ENCODE results near the gene SULT1C4.

DNA sequence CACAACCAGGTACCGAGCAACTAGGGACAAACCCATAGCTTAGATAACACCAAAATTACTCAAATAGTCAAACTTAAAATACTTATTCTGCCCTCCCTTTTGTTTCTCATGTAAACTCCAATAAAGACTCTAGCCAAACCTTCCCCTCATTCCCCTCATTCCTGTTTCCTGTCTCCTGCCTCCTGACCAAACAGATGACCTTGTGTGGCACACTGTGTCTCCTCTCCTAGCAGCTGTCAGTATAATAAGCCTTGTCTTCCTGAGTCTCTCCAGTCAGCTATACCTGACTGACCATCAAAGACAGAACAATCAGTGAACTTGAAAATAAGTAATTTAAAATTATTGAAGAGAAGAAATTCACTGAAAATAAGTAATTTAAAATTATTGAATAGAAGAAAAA, 14.3 kb downstream of the SULT1C4 start:
- TF ChIP-seq, protein P1, sequence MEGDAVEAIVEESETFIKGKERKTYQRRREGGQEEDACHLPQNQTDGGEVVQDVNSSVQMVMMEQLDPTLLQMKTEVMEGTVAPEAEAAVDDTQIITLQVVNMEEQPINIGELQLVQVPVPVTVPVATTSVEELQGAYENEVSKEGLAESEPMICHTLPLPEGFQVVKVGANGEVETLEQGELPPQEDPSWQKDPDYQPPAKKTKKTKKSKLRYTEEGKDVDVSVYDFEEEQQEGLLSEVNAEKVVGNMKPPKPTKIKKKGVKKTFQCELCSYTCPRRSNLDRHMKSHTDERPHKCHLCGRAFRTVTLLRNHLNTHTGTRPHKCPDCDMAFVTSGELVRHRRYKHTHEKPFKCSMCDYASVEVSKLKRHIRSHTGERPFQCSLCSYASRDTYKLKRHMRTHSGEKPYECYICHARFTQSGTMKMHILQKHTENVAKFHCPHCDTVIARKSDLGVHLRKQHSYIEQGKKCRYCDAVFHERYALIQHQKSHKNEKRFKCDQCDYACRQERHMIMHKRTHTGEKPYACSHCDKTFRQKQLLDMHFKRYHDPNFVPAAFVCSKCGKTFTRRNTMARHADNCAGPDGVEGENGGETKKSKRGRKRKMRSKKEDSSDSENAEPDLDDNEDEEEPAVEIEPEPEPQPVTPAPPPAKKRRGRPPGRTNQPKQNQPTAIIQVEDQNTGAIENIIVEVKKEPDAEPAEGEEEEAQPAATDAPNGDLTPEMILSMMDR (IDR thresholded peaks at IDR 0.05; ENCODE audit: low read depth, low read length): no peak
- TF ChIP-seq POLR2A (IDR thresholded peaks at IDR 0.05; ENCODE audit: extremely low read depth, insufficient read length): no peak
- TF ChIP-seq, protein P2, sequence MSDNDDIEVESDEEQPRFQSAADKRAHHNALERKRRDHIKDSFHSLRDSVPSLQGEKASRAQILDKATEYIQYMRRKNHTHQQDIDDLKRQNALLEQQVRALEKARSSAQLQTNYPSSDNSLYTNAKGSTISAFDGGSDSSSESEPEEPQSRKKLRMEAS (IDR thresholded peaks at IDR 0.05; ENCODE audit: low read depth, low read length): no peak
- no peak for TF ChIP-seq MYC (IDR thresholded peaks at IDR 0.05; ENCODE audit: low read depth, low read length)
